Panc1 (cell line): Measurements from ENCODE around the gene SSC5D.

ENCODE experiments used
- SIN3A ChIP-seq: IDR thresholded peaks from 2 replicates; pipeline ENCODE4 v1.6.1; 2012; ENCODE audit warnings: low read depth, mild to moderate bottlenecking, low read length, moderate library complexity, borderline replicate concordance; ENCODE audit not compliant: insufficient read depth
- TCF7L2 ChIP-seq: IDR thresholded peaks from 2 replicates; pipeline ENCODE4 v1.6.1; 2011; ENCODE audit warnings: mild to moderate bottlenecking, low read depth, low read length, inconsistent platforms
- TF ChIP-seq, protein P1 (sequence below): fragments of 450-650 bp; IDR thresholded peaks from 2 replicates; pipeline ENCODE4 v1.5.1; 2017; ENCODE audit warnings: mild to moderate bottlenecking

- TF ChIP-seq, protein P1, sequence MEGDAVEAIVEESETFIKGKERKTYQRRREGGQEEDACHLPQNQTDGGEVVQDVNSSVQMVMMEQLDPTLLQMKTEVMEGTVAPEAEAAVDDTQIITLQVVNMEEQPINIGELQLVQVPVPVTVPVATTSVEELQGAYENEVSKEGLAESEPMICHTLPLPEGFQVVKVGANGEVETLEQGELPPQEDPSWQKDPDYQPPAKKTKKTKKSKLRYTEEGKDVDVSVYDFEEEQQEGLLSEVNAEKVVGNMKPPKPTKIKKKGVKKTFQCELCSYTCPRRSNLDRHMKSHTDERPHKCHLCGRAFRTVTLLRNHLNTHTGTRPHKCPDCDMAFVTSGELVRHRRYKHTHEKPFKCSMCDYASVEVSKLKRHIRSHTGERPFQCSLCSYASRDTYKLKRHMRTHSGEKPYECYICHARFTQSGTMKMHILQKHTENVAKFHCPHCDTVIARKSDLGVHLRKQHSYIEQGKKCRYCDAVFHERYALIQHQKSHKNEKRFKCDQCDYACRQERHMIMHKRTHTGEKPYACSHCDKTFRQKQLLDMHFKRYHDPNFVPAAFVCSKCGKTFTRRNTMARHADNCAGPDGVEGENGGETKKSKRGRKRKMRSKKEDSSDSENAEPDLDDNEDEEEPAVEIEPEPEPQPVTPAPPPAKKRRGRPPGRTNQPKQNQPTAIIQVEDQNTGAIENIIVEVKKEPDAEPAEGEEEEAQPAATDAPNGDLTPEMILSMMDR: no peak
- TF ChIP-seq TCF7L2 (no peak), SIN3A (no peak)
Measured at GRCh38 chr19:55498246-55498840, 10.1 kb downstream of the SSC5D start.
